B cell (primary cell): Measurements from ENCODE around the gene DNAJC1.

ENCODE experiments used
- CTCF ChIP-seq: fragments of 200-600 bp; IDR thresholded peaks from one replicate; pipeline ENCODE4 v1.8.0; 2022; ENCODE audit warnings: antibody characterized with exemption, mild to moderate bottlenecking
- EZH2 ChIP-seq: IDR thresholded peaks from 2 replicates; pipeline ENCODE4 v1.6.1; 2012; ENCODE audit warnings: borderline replicate concordance, low read depth, mild to moderate bottlenecking, moderate library complexity, low read length; ENCODE audit not compliant: insufficient read depth, poor library complexity, severe bottlenecking

GRCh38 chr10:21769041-21769440 is 234.5 kb downstream of the DNAJC1 start:
- TF ChIP-seq EZH2 (no peak), CTCF (no peak)
